Measurements from ENCODE around the gene CCDC51.

Gene CCDC51

GRCh38 chr3:48419149-48419548, 20.8 kb downstream of the CCDC51 start:
- Histone ChIP-seq H3K27me3 (no peaks in the 10 kb centered on the region), H3K4me1 (ENCODE audit: control insufficient read depth in 1 of 2, insufficient read depth in 1 of 2, low read depth in 1 of 2, low read length in 1 of 2) (no peaks in the 10 kb centered on the region), H3K27ac (no peak overlapping the region), H3K9me3 (no peaks in the 10 kb centered on the region), H3K4me3 (ENCODE audit: low read depth in 1 of 2, low read length in 1 of 2) (no peak overlapping the region), H3K36me3 (no peaks in the 10 kb centered on the region)
- no peak for TF ChIP-seq CTCF (IDR thresholded peaks at IDR 0.05)

- Histone ChIP-seq H3K36me3 (no peaks in the 10 kb centered on the region), H3K27ac (no peak overlapping the region), H3K27me3 (no peaks in the 10 kb centered on the region), H3K9me3 (no peaks in the 10 kb centered on the region), H3K4me3 (ENCODE audit: low read depth in 1 of 2, low read length in 1 of 2) (no peak overlapping the region), H3K4me1 (ENCODE audit: control insufficient read depth in 1 of 2, insufficient read depth in 1 of 2, low read depth in 1 of 2, low read length in 1 of 2) (no peaks in the 10 kb centered on the region)
- no peak for TF ChIP-seq CTCF (IDR thresholded peaks at IDR 0.05)
These were observed 21.3 kb downstream of the CCDC51 start for GRCh38 chr3:48418651-48419050.

DNA sequence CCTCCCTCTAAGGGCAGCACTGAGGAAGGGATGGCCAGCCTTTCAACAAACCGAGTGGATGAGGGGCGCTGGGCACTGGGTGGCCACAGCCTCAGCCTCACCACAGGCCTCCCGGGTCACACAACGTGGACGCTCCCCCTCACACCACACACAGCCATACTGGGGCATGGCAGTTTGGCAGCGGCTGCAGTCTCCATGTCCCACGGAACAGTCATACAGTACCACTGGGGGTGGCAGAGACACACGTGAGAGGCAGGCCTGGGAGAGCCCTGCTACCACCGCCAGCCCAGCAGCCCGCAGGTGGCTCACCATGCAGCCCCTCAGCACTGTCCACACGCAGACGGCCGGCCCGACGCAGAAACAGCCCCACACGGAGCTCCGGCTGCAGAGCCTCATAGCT, 21.8 kb downstream of the CCDC51 start:
- Histone ChIP-seq H3K9me3 (no peaks in the 10 kb centered on the region), H3K4me1 (ENCODE audit: control insufficient read depth in 1 of 2, insufficient read depth in 1 of 2, low read depth in 1 of 2, low read length in 1 of 2) (no peaks in the 10 kb centered on the region), H3K36me3 (no peaks in the 10 kb centered on the region), H3K27me3 (no peaks in the 10 kb centered on the region), H3K27ac (no peak overlapping the region), H3K4me3 (ENCODE audit: low read depth in 1 of 2, low read length in 1 of 2) (no peak overlapping the region)
- TF ChIP-seq CTCF (IDR thresholded peaks at IDR 0.05), result no peak

DNA sequence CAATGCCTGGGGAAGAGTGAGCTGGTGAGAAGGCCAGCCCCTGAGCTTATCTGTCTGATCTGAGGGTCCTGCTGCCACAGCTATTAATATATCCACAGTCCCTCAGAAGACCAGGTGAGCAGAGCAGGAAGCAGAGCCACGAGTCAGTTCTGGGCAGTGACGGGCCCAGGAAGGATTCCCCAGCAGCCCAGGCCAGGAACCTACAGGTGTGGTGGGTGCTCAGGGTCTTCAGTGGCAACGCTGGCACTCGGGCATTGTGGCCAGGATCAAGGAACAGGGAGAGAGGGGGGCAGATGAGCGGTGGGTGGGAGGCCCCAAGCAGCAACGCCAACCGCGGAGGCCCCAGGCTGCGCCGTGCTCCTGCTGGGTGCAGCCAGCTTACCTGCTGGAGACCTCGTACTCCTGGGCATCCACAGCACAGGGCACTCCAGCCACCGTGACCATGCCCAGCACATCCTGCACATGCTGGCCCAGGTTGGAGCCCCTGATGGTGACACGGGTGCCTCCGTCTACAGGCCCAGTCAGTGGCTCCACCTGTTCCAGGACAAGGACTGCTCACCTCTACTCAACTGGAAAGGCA, 22.3 kb downstream of the CCDC51 start:
- no peak for TF ChIP-seq CTCF (IDR thresholded peaks at IDR 0.05)
- H3K9me3 ChIP-seq, result no peaks in the 10 kb centered on the region
- no peak overlapping the region for H3K27ac ChIP-seq
- H3K4me1 ChIP-seq (ENCODE audit: control insufficient read depth in 1 of 2, insufficient read depth in 1 of 2, low read depth in 1 of 2, low read length in 1 of 2), result no peaks in the 10 kb centered on the region
- no peak overlapping the region for H3K4me3 ChIP-seq (ENCODE audit: low read depth in 1 of 2, low read length in 1 of 2)
- no peaks in the 10 kb centered on the region for H3K36me3 ChIP-seq
- no peaks in the 10 kb centered on the region for H3K27me3 ChIP-seq

- no peaks in the 10 kb centered on the region for H3K27me3 ChIP-seq
- no peaks in the 10 kb centered on the region for H3K36me3 ChIP-seq
- no peak overlapping the region for H3K4me3 ChIP-seq (ENCODE audit: low read depth in 1 of 2, low read length in 1 of 2)
- no peak for TF ChIP-seq CTCF (IDR thresholded peaks at IDR 0.05)
- no peaks in the 10 kb centered on the region for H3K4me1 ChIP-seq (ENCODE audit: control insufficient read depth in 1 of 2, insufficient read depth in 1 of 2, low read depth in 1 of 2, low read length in 1 of 2)
- no peak overlapping the region for H3K27ac ChIP-seq
- H3K9me3 ChIP-seq, result no peaks in the 10 kb centered on the region
These were observed 23.4 kb downstream of the CCDC51 start for GRCh38 chr3:48416546-48416945.

DNA sequence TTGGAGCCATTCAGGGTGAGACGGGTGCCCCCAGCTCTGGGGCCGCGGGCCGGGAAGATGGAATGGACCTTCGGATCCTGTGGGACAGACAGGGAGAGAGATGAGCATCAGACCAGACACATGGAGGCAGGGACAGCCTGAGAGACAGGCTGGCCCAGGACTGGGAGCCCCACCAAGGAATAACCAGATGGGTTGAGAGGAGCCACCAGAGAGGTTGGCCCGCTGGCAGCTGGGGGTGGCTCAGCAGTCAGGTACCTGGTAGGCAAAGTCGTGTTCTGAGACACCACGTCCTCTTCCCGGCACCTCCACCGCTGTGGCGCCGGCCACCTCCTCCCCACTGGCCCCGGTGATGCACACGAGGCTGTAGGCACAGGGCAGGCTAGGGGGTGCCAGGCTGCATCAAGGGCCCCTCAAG, 23.8 kb downstream of the CCDC51 start:
- Histone ChIP-seq H3K36me3 (no peaks in the 10 kb centered on the region), H3K27me3 (no peaks in the 10 kb centered on the region), H3K27ac (no peak overlapping the region), H3K4me3 (ENCODE audit: low read depth in 1 of 2, low read length in 1 of 2) (no peak overlapping the region), H3K9me3 (no peaks in the 10 kb centered on the region), H3K4me1 (ENCODE audit: control insufficient read depth in 1 of 2, insufficient read depth in 1 of 2, low read depth in 1 of 2, low read length in 1 of 2) (no peaks in the 10 kb centered on the region)
- TF ChIP-seq CTCF (IDR thresholded peaks at IDR 0.05), result no peak

Data from neutrophil (primary cell).